ENCODE measurements around the gene SMYD3.

DNA sequence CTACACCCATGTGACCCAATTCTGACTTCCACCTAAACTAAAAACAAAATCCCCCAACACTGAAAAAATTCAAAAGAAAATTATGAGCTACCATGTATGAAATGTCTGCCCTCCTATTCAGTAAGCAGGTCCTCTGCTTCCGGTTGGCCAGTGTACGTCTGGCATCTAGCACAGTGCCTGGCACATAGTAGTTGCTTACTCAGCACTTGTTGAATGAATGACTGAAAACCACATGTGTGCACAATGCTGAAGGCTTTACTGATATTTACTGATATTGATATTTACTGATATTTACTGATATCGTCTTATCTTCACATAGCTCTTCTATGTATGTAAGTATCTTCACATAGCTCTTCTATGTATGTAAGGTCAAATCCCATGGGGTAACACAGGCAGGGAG, 642.2 kb downstream of the SMYD3 start:
- TF ChIP-seq POLR2A (IDR thresholded peaks at IDR 0.05; ENCODE audit: low read length) = no peak
- no peak for TF ChIP-seq POLR2AphosphoS2 (conservative IDR thresholded peaks at IDR 0.05; ENCODE audit: low read length)
- TF ChIP-seq, protein P1, sequence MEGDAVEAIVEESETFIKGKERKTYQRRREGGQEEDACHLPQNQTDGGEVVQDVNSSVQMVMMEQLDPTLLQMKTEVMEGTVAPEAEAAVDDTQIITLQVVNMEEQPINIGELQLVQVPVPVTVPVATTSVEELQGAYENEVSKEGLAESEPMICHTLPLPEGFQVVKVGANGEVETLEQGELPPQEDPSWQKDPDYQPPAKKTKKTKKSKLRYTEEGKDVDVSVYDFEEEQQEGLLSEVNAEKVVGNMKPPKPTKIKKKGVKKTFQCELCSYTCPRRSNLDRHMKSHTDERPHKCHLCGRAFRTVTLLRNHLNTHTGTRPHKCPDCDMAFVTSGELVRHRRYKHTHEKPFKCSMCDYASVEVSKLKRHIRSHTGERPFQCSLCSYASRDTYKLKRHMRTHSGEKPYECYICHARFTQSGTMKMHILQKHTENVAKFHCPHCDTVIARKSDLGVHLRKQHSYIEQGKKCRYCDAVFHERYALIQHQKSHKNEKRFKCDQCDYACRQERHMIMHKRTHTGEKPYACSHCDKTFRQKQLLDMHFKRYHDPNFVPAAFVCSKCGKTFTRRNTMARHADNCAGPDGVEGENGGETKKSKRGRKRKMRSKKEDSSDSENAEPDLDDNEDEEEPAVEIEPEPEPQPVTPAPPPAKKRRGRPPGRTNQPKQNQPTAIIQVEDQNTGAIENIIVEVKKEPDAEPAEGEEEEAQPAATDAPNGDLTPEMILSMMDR (IDR thresholded peaks at IDR 0.05) = no peak
- TF ChIP-seq RFX5 (IDR thresholded peaks at IDR 0.05) = no peak
- TF ChIP-seq ZSCAN20 (CRISPR knock-in tag; IDR thresholded peaks at IDR 0.05) = no peak
- peak; percentile 78 for TF ChIP-seq MAFK (IDR thresholded peaks at IDR 0.05; ENCODE audit: partially characterized antibody)
- no peak for TF ChIP-seq EP300 (IDR thresholded peaks at IDR 0.05)
- no peak for TF ChIP-seq JUNB (IDR thresholded peaks at IDR 0.05)
- TF ChIP-seq NR3C1 (IDR thresholded peaks at IDR 0.05) = no peak
- TF ChIP-seq, protein P2, sequence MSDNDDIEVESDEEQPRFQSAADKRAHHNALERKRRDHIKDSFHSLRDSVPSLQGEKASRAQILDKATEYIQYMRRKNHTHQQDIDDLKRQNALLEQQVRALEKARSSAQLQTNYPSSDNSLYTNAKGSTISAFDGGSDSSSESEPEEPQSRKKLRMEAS (IDR thresholded peaks at IDR 0.05) = no peak
- no peak for TF ChIP-seq ZFP36 (IDR thresholded peaks at IDR 0.05; ENCODE audit: borderline replicate concordance, partially characterized antibody)
- no peak for TF ChIP-seq TFCP2L1 (CRISPR knock-in tag; IDR thresholded peaks at IDR 0.05)
- TF ChIP-seq, protein P3, sequence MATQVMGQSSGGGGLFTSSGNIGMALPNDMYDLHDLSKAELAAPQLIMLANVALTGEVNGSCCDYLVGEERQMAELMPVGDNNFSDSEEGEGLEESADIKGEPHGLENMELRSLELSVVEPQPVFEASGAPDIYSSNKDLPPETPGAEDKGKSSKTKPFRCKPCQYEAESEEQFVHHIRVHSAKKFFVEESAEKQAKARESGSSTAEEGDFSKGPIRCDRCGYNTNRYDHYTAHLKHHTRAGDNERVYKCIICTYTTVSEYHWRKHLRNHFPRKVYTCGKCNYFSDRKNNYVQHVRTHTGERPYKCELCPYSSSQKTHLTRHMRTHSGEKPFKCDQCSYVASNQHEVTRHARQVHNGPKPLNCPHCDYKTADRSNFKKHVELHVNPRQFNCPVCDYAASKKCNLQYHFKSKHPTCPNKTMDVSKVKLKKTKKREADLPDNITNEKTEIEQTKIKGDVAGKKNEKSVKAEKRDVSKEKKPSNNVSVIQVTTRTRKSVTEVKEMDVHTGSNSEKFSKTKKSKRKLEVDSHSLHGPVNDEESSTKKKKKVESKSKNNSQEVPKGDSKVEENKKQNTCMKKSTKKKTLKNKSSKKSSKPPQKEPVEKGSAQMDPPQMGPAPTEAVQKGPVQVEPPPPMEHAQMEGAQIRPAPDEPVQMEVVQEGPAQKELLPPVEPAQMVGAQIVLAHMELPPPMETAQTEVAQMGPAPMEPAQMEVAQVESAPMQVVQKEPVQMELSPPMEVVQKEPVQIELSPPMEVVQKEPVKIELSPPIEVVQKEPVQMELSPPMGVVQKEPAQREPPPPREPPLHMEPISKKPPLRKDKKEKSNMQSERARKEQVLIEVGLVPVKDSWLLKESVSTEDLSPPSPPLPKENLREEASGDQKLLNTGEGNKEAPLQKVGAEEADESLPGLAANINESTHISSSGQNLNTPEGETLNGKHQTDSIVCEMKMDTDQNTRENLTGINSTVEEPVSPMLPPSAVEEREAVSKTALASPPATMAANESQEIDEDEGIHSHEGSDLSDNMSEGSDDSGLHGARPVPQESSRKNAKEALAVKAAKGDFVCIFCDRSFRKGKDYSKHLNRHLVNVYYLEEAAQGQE (IDR thresholded peaks at IDR 0.05) = no peak
